BE2C (cell line): Measurements from ENCODE around the gene TXNRD1.

Experiments
- DNase-seq: peaks from one replicate; pipeline ENCODE4 v3.0.0-alpha.2; 2020
- H3K27me3 ChIP-seq: fragments of 250-450 bp; sonication (Bioruptor Pico); 2 replicates; pipeline ENCODE4 v1.5.1; 2020; ENCODE audit warnings: mild to moderate bottlenecking
- H3K36me3 ChIP-seq: fragments of 250-450 bp; sonication (Bioruptor Pico); 2 replicates; pipeline ENCODE4 v1.5.1; 2020; ENCODE audit warnings: mild to moderate bottlenecking
- H3K4me1 ChIP-seq: fragments of 250-450 bp; sonication (Bioruptor Pico); 2 replicates; pipeline ENCODE4 v1.5.1; 2020
- H3K4me3 ChIP-seq: 2 replicates; pipeline ENCODE4 v1.5.1; 2011; ENCODE audit warnings: low read depth, low read length
- H3K9me3 ChIP-seq: fragments of 250-450 bp; sonication (Bioruptor Pico); 2 replicates; pipeline ENCODE4 v1.5.1; 2020
- CTCF ChIP-seq: IDR thresholded peaks from 2 replicates; pipeline ENCODE4 v1.5.1; 2012; ENCODE audit warnings: mild to moderate bottlenecking, low read depth, low read length

TXNRD1 gene

GRCh38 chr12:104226672-104227071, 11.1 kb downstream of the TXNRD1 start:
- TF ChIP-seq CTCF, result no peak
- peaks cover 9% of the 10 kb centered on the region; the same call in 1 of the 2 replicates for H3K27me3 ChIP-seq
- no peak for DNase-seq

GRCh38 chr12:104230304-104231095, 14.9 kb downstream of the TXNRD1 start:
- Histone ChIP-seq H3K9me3 (no peaks in the 10 kb centered on the region), H3K27me3 (no peaks in the 10 kb centered on the region), H3K4me3 (no peak overlapping the region), H3K4me1 (no peaks in the 10 kb centered on the region), H3K36me3 (no peaks in the 10 kb centered on the region)
- TF ChIP-seq CTCF, result peak; percentile 3; the same call in 1 of the 2 replicates
- no peak for DNase-seq

More at GRCh38 chr12:104226672-104227071, 11.1 kb downstream of the TXNRD1 start:
- H3K9me3 ChIP-seq, result no peaks in the 10 kb centered on the region
- no peaks in the 10 kb centered on the region for H3K36me3 ChIP-seq
- no peaks in the 10 kb centered on the region for H3K4me1 ChIP-seq
- no peak overlapping the region for H3K4me3 ChIP-seq

- no peak for DNase-seq
- TF ChIP-seq CTCF, result no peak
- H3K9me3 ChIP-seq, result no peaks in the 10 kb centered on the region
These were observed 17.2 kb downstream of the TXNRD1 start for GRCh38 chr12:104232609-104233280.

GRCh38 chr12:104234926-104235499, 19.4 kb downstream of the TXNRD1 start:
- H3K4me3 ChIP-seq, result no peak overlapping the region
- H3K36me3 ChIP-seq, result no peaks in the 10 kb centered on the region
- DNase-seq, result no peak
- no peak for TF ChIP-seq CTCF
- H3K9me3 ChIP-seq, result no peaks in the 10 kb centered on the region
- no peaks in the 10 kb centered on the region for H3K27me3 ChIP-seq
- no peaks in the 10 kb centered on the region for H3K4me1 ChIP-seq

More at GRCh38 chr12:104232609-104233280, 17.2 kb downstream of the TXNRD1 start:
- Histone ChIP-seq H3K4me3 (no peak overlapping the region), H3K36me3 (no peaks in the 10 kb centered on the region), H3K27me3 (no peaks in the 10 kb centered on the region), H3K4me1 (no peaks in the 10 kb centered on the region)

- no peaks in the 10 kb centered on the region for H3K4me1 ChIP-seq
- H3K9me3 ChIP-seq, result no peaks in the 10 kb centered on the region
- no peaks in the 10 kb centered on the region for H3K27me3 ChIP-seq
- H3K4me3 ChIP-seq, result no peak overlapping the region
- no peak for DNase-seq
- no peak for TF ChIP-seq CTCF
- H3K36me3 ChIP-seq, result no peaks in the 10 kb centered on the region
These were observed 22.4 kb downstream of the TXNRD1 start for GRCh38 chr12:104237930-104238329.
